ENCODE data around the gene DNM3.
"Not testable (repeated sequence)": the region's sequence is repeated elsewhere in the genome, so short reads cannot be mapped to it uniquely, and the experiment has no call there.

Gene DNM3

GRCh38 chr1:171841050-171841910 lies at the start of gene DNM3:
TSS of gene DNM3 (plus strand) at chr1:171841498. CDS start at chr1:171841657, 159 bp downstream.
- H3K9ac ChIP-seq (ENCODE audit: low read length): peak within 1 kb of the TSS; percentile 37

DNA sequence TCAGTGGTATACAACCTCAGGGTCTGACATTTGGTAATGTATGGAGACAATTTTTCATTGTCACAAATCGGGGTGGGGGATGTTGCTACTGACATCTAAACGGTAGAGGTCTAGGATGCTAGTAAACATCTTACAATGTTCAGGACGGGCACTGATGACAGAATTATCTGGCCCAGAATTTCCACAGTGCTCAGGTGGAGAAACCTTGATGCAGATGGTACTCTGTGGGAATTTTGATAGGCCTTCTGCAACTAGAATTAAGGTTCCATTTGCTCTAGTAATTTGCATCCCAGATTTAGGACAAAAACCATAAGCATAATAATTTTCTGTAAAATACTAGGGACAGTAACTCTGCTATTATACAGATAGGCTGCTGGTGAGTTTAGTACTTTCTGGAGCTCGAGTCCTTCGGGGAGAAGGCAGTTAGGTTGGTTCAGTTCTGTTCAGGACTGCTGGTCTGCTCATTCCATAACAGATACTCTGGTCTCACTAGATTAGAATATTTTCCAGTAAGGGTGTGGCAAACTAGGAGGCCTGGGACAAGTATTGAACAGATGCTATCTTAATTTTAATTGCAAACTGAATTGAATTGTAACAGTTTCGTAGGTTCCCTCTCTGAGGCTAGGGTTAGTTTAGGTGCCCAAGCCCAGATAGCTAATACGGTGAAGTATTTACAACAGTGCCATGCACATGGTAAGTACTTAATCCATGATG lies 48.5 kb upstream of the DNM3 start:
- Histone ChIP-seq H3K4me3 (ENCODE audit: low read length) (no peak overlapping the region), H3K36me3 (ENCODE audit: control insufficient read depth, insufficient read depth, low read length) (peaks cover 30% of the 10 kb centered on the region), H3K9ac (ENCODE audit: low read length) (no peak overlapping the region), H3K27me3 (ENCODE audit: control insufficient read depth, insufficient read depth, low read length) (no peaks in the 10 kb centered on the region), H3K4me1 (ENCODE audit: control insufficient read depth, insufficient read depth, low read length) (no peaks in the 10 kb centered on the region), H3K27ac (ENCODE audit: low read depth, low read length) (no peak overlapping the region)

More at GRCh38 chr1:171841050-171841910, at the start of gene DNM3:
- Histone ChIP-seq H3K4me1 (ENCODE audit: control insufficient read depth, insufficient read depth, low read length) (no peaks in the 10 kb centered on the region), H3K27ac (ENCODE audit: low read depth, low read length) (peak within 1 kb of the TSS; percentile 56), H3K4me3 (ENCODE audit: low read length) (peak within 1 kb of the TSS; percentile 95), H3K36me3 (ENCODE audit: control insufficient read depth, insufficient read depth, low read length) (no peaks in the 10 kb centered on the region), H3K27me3 (ENCODE audit: control insufficient read depth, insufficient read depth, low read length) (no peaks in the 10 kb centered on the region)

DNA sequence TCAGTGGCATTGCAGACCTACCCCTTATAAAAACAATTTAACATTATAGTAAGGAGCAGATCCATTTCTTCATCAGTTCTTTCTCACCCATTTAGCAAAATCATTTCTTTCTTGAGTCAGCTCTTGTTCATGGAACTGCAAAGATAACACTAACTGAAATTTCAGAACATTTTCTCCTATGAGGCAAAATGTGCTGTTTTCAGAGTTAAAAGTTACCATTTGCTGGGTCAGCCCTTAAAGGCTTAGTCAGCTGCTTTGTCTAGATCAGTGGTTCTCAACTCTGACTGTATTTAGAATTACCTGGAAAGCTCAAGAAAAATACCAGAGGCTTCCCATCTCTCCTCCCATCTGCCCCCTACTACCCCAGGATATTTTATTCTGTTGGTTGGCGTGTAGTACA lies 47.7 kb upstream of the DNM3 start:
- H3K36me3 ChIP-seq (ENCODE audit: control insufficient read depth, insufficient read depth, low read length): peaks cover 25% of the 10 kb centered on the region
- no peaks in the 10 kb centered on the region for H3K4me1 ChIP-seq (ENCODE audit: control insufficient read depth, insufficient read depth, low read length)
- H3K27ac ChIP-seq (ENCODE audit: low read depth, low read length): no peak overlapping the region
- no peak overlapping the region for H3K4me3 ChIP-seq (ENCODE audit: low read length)
- H3K27me3 ChIP-seq (ENCODE audit: control insufficient read depth, insufficient read depth, low read length): no peaks in the 10 kb centered on the region
- no peak overlapping the region for H3K9ac ChIP-seq (ENCODE audit: low read length)

DNA sequence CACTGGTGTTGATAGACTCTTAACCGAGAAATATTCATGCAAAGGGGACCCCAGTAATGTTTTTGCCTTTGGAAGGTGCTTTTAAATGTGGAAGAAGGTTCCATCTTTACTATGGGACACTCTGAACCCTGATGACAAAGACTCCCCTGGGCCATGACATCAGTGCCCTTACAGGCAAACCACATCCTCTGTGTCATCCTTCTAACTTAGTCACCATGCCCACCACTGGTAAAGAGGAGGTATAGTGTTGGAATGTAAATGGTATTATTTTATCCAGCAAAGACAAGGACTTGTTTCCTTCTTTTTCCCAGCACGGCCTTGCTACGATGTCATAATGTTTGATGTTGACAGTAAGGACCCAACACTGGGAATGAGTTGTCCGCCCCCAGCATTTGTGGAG lies 47.2 kb upstream of the DNM3 start:
- Histone ChIP-seq H3K36me3 (ENCODE audit: control insufficient read depth, insufficient read depth, low read length) (peaks cover 21% of the 10 kb centered on the region), H3K4me3 (ENCODE audit: low read length) (no peak overlapping the region), H3K27ac (ENCODE audit: low read depth, low read length) (no peak overlapping the region), H3K9ac (ENCODE audit: low read length) (no peak overlapping the region), H3K4me1 (ENCODE audit: control insufficient read depth, insufficient read depth, low read length) (no peaks in the 10 kb centered on the region), H3K27me3 (ENCODE audit: control insufficient read depth, insufficient read depth, low read length) (no peaks in the 10 kb centered on the region)

DNA sequence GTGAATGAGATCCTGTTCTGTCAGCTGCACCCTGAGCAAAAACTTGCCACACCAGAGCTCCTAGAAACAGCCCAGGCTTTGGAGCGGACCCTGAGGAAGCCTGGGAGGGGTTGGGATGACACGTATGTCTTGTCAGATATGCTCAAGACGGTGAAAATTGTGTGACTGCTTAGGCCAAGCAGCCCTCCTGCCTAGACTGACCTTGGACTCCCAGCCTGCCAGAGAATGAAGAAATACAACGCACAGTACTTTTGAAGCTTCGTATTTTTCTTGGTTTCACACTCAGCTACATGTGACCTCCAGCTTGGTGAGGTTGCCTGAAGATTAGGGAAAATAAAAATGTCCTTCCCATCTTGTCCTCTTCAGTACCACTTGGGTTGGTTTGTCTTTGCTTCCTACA lies 44.7 kb upstream of the DNM3 start:
- no peak overlapping the region for H3K4me3 ChIP-seq (ENCODE audit: low read length)
- no peaks in the 10 kb centered on the region for H3K27me3 ChIP-seq (ENCODE audit: control insufficient read depth, insufficient read depth, low read length)
- H3K9ac ChIP-seq (ENCODE audit: low read length): no peak overlapping the region
- H3K27ac ChIP-seq (ENCODE audit: low read depth, low read length): no peak overlapping the region
- no peaks in the 10 kb centered on the region for H3K4me1 ChIP-seq (ENCODE audit: control insufficient read depth, insufficient read depth, low read length)
- peaks cover 16% of the 10 kb centered on the region for H3K36me3 ChIP-seq (ENCODE audit: control insufficient read depth, insufficient read depth, low read length)

DNA sequence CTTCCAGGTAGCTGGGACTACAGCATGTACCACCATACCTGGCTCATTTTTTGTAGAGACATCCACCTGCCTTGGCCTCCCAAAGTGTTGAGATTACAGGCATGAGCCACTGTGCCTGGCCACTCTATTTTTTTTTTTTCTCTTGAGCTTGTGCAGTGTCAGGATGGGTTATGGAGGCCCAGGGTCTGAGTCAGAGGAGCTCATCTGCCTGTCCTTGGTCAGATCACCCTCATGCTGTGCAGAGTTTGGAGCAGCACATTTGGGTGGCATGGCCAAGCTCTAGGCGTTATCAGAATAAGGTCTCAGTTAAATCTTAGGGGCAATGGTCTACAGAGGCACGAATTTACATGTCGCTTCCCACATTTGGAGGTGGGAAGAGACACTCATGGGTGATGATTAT lies 43.0 kb upstream of the DNM3 start:
- H3K36me3 ChIP-seq (ENCODE audit: control insufficient read depth, insufficient read depth, low read length): peaks cover 16% of the 10 kb centered on the region
- no peaks in the 10 kb centered on the region for H3K27me3 ChIP-seq (ENCODE audit: control insufficient read depth, insufficient read depth, low read length)
- no peak overlapping the region for H3K4me3 ChIP-seq (ENCODE audit: low read length)
- H3K4me1 ChIP-seq (ENCODE audit: control insufficient read depth, insufficient read depth, low read length): no peaks in the 10 kb centered on the region
- no peak overlapping the region for H3K27ac ChIP-seq (ENCODE audit: low read depth, low read length)
- H3K9ac ChIP-seq (ENCODE audit: low read length): no peak overlapping the region

DNA sequence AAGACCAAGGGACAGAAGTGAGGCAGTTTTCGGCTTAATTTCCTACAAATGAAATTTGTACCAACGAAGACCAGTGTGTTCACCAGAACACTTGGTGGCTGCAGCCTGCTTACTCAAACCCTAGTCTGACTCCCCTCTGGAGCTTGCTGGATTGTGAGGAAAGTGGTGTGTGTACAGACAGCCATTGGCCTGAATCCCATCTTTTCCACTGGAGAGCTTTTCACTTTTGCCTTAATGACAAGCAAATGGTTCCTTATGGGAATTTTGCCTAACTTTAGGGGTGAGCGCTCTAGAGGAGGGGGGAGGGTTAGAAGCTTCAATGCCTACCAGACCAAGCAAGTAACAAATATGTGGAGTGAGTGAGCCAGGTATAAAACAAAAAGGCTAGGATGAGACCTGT lies 42.5 kb upstream of the DNM3 start:
- H3K27ac ChIP-seq (ENCODE audit: low read depth, low read length): no peak overlapping the region
- H3K36me3 ChIP-seq (ENCODE audit: control insufficient read depth, insufficient read depth, low read length): peaks cover 16% of the 10 kb centered on the region
- no peak overlapping the region for H3K9ac ChIP-seq (ENCODE audit: low read length)
- no peaks in the 10 kb centered on the region for H3K27me3 ChIP-seq (ENCODE audit: control insufficient read depth, insufficient read depth, low read length)
- no peaks in the 10 kb centered on the region for H3K4me1 ChIP-seq (ENCODE audit: control insufficient read depth, insufficient read depth, low read length)
- no peak overlapping the region for H3K4me3 ChIP-seq (ENCODE audit: low read length)

DNA sequence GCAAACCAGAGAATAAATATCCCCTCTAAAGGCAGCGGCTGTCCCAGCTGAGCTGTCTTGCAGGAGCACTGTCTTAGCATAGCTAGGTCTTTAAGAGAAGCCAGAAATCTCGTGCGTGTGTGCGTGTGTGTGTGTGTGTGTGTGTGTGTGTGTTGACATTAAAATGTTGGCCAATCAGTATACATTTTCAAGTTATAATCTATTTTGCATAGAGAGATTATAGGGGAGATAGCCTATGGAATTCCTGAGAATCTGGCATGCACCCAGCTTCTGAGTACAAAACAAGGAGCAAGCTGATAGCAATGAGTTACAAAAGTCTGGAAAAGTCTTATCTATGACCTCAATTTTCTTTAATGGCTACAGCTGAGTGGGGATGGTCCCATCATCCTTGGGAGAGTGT lies 42.1 kb upstream of the DNM3 start:
- Histone ChIP-seq H3K4me3 (ENCODE audit: low read length) (no peak overlapping the region), H3K27me3 (ENCODE audit: control insufficient read depth, insufficient read depth, low read length) (no peaks in the 10 kb centered on the region), H3K27ac (ENCODE audit: low read depth, low read length) (no peak overlapping the region), H3K4me1 (ENCODE audit: control insufficient read depth, insufficient read depth, low read length) (no peaks in the 10 kb centered on the region), H3K36me3 (ENCODE audit: control insufficient read depth, insufficient read depth, low read length) (peaks cover 16% of the 10 kb centered on the region), H3K9ac (ENCODE audit: low read length) (no peak overlapping the region)

GRCh38 chr1:171799698-171800097 lies 41.6 kb upstream of the DNM3 start:
- H3K36me3 ChIP-seq (ENCODE audit: control insufficient read depth, insufficient read depth, low read length): peaks cover 13% of the 10 kb centered on the region
- not testable (repeated sequence) for H3K27ac ChIP-seq (ENCODE audit: low read depth, low read length); H3K27me3 ChIP-seq (ENCODE audit: control insufficient read depth, insufficient read depth, low read length); H3K4me1 ChIP-seq (ENCODE audit: control insufficient read depth, insufficient read depth, low read length); H3K9ac ChIP-seq (ENCODE audit: low read length); H3K4me3 ChIP-seq (ENCODE audit: low read length)

DNA sequence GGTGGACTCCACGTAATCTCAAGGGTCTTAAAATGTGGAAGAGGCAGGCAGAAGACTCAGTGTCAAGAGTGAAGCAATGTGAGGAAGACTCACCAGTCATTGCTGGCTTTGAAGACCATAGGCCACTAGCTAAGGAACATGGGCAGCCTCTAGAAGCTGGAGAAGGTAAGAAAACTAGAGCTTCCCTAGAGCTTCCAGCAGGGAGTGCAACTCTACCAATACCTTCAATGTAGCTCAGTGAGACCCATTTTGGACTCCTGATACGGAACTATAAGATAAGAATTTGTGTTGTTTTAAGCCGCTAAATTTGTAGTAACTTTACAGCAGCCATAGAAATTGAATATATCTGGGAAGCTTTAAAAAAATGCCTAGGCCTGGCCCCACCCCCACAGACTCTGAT lies 41.0 kb upstream of the DNM3 start:
- Histone ChIP-seq H3K27me3 (ENCODE audit: control insufficient read depth, insufficient read depth, low read length) (no peaks in the 10 kb centered on the region), H3K27ac (ENCODE audit: low read depth, low read length) (no peak overlapping the region), H3K4me1 (ENCODE audit: control insufficient read depth, insufficient read depth, low read length) (no peaks in the 10 kb centered on the region), H3K36me3 (ENCODE audit: control insufficient read depth, insufficient read depth, low read length) (peaks cover 9% of the 10 kb centered on the region), H3K9ac (ENCODE audit: low read length) (no peak overlapping the region), H3K4me3 (ENCODE audit: low read length) (no peak overlapping the region)

- H3K4me1 ChIP-seq (ENCODE audit: control insufficient read depth, insufficient read depth, low read length): no peaks in the 10 kb centered on the region
- H3K9ac ChIP-seq (ENCODE audit: low read length): no peak overlapping the region
- peaks cover 8% of the 10 kb centered on the region for H3K36me3 ChIP-seq (ENCODE audit: control insufficient read depth, insufficient read depth, low read length)
- H3K27me3 ChIP-seq (ENCODE audit: control insufficient read depth, insufficient read depth, low read length): no peaks in the 10 kb centered on the region
- H3K4me3 ChIP-seq (ENCODE audit: low read length): no peak overlapping the region
- no peak overlapping the region for H3K27ac ChIP-seq (ENCODE audit: low read depth, low read length)
These were observed 40.4 kb upstream of the DNM3 start for GRCh38 chr1:171800851-171801250.

DNA sequence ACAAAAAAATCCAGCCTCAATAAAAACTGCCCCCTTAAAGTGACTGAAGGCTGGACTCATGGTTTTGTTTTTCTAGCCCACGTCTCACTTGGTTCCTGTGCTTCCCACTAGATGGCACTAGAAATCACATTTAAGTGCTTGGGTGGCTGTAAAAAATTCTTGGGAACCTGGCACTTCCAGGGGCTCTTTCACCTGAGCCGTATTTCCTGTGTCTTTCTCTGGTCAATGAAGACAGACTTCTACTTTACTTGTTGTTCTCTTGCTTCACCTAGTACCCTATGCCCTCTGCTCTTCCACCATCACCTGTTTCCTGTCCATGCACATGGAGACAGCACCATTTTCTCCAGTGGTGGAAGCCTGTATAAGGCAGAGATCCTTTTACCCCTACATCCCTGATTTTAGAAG lies 39.8 kb upstream of the DNM3 start:
- Histone ChIP-seq H3K9ac (ENCODE audit: low read length) (no peak overlapping the region), H3K4me3 (ENCODE audit: low read length) (no peak overlapping the region), H3K4me1 (ENCODE audit: control insufficient read depth, insufficient read depth, low read length) (no peaks in the 10 kb centered on the region), H3K27me3 (ENCODE audit: control insufficient read depth, insufficient read depth, low read length) (no peaks in the 10 kb centered on the region), H3K36me3 (ENCODE audit: control insufficient read depth, insufficient read depth, low read length) (peaks cover 2% of the 10 kb centered on the region), H3K27ac (ENCODE audit: low read depth, low read length) (no peak overlapping the region)
